ENCODE results near the gene TEX54.

DNA sequence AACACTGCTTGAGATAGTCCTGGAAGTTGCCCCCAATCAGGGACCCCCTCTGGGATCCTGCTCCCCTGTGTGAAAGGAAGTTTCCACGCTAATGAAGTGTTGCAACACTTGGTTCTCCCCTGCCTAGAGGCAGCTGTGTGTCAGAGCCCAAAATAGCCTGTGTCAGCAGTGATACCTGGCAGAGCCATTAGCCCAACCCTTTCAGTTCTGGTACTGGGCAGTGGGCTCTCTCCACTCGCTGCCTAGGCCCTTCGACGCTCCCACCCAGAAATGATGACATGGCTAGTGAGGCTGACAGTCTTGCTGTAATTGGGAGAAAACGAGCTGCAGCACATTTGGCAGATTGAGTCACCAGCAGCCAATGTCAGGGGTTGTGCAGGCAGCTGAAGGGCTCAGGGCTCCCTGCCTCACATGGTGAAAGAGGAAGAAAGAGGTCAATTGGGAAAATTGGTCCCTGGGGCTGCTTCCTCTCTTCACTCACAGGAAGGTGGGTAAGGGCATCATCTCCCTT lies 26.0 kb downstream of the TEX54 start:
- TF ChIP-seq, protein P1, sequence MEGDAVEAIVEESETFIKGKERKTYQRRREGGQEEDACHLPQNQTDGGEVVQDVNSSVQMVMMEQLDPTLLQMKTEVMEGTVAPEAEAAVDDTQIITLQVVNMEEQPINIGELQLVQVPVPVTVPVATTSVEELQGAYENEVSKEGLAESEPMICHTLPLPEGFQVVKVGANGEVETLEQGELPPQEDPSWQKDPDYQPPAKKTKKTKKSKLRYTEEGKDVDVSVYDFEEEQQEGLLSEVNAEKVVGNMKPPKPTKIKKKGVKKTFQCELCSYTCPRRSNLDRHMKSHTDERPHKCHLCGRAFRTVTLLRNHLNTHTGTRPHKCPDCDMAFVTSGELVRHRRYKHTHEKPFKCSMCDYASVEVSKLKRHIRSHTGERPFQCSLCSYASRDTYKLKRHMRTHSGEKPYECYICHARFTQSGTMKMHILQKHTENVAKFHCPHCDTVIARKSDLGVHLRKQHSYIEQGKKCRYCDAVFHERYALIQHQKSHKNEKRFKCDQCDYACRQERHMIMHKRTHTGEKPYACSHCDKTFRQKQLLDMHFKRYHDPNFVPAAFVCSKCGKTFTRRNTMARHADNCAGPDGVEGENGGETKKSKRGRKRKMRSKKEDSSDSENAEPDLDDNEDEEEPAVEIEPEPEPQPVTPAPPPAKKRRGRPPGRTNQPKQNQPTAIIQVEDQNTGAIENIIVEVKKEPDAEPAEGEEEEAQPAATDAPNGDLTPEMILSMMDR (IDR thresholded peaks at IDR 0.05; ENCODE audit: low read length): no peak
- TF ChIP-seq EZH2 (optimal IDR thresholded peaks at IDR 0.05; ENCODE audit: low read depth, low read length): no peak
- no peak for TF ChIP-seq EZH2phosphoT487 (IDR thresholded peaks at IDR 0.05; ENCODE audit: low read length)
